RWPE1 (cell line): ENCODE data around the gene GADD45G.

Source experiments
- CTCF ChIA-PET: fragments of 350-600 bp; sonication (Branson Sonifier 250); formaldehyde crosslinking; extraction: SDS; loops from one replicate; lab custom pipeline; 2021; lab: Yijun Ruan, JAX
- POLR2A ChIA-PET: fragments of 400-600 bp; formaldehyde crosslinking; extraction: SDS; loops from one replicate; lab custom pipeline; 2020; ENCODE audit warnings: antibody characterized with exemption; ENCODE audit not compliant: low non-redundant PET; lab: Yijun Ruan, JAX
- DNase-seq: peaks from one replicate; pipeline ENCODE4 v3.0.0; 2012; ENCODE audit warnings: low spot score
- H3K27ac ChIP-seq: fragments of 450-650 bp; 2 replicates; pipeline ENCODE4 v1.5.1; 2017
- TF ChIP-seq, protein P1 (sequence below): fragments of 450-650 bp; conservative IDR thresholded peaks from 2 replicates; pipeline ENCODE4 v1.5.1; 2017; ENCODE audit warnings: low read depth, mild to moderate bottlenecking

Gene GADD45G

DNA sequence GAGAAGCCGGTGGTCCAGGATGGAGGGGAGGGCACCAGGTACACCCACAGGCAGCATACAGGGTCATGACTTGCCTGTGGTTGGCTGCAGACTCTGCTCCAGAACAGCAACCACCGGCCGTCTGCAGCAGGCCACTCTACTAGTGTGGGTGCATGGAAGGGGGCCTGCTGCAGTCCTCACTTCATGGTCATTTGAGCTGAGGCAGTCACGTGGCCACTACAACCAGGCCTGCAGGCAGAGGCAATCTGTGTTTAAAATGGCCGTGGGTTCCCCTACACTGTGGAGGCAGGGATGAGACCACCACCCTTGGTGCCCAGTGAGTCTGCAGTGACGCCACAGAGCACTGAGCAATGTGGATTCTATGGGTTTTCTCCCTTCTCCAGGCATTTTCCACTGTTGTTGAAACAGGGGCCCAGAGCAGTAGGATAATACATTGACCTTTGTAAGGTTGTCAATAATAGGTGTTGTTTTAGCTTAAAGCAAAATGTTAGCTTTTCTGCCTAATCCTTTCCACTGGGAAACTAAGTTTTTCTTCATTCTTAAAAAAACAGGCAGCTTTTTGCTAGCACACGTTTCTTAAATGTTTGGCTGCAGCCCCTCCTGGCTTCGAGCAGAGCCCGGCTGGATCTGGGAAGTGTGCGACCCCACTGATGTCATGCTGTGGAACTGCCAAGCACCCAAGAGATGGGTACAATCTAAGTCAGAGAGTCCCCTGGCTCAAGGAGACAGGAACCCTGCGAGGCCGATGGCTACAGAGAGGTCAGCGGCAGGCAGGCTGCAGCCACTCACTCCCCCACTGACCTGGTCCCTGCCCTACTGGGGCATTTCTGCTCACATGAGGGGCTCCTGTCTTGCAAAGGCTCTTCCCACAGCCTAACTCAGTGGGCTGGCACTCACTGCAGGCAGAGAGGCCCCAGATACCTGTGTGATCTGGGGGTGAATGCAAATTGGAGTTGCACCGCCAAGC lies 21.2 kb downstream of the GADD45G start:
- ChIA-PET CTCF (interaction anchor here (0.7 to 0.8 kb wide), 2 partner anchors 19 to 331 kb away, joined by 3 read pairs; no protein-coding TSS in a partner anchor), POLR2A (no interaction called here)
- no peak overlapping the region for H3K27ac ChIP-seq
- no peak for DNase-seq
- TF ChIP-seq, protein P1, sequence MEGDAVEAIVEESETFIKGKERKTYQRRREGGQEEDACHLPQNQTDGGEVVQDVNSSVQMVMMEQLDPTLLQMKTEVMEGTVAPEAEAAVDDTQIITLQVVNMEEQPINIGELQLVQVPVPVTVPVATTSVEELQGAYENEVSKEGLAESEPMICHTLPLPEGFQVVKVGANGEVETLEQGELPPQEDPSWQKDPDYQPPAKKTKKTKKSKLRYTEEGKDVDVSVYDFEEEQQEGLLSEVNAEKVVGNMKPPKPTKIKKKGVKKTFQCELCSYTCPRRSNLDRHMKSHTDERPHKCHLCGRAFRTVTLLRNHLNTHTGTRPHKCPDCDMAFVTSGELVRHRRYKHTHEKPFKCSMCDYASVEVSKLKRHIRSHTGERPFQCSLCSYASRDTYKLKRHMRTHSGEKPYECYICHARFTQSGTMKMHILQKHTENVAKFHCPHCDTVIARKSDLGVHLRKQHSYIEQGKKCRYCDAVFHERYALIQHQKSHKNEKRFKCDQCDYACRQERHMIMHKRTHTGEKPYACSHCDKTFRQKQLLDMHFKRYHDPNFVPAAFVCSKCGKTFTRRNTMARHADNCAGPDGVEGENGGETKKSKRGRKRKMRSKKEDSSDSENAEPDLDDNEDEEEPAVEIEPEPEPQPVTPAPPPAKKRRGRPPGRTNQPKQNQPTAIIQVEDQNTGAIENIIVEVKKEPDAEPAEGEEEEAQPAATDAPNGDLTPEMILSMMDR = no peak

DNA sequence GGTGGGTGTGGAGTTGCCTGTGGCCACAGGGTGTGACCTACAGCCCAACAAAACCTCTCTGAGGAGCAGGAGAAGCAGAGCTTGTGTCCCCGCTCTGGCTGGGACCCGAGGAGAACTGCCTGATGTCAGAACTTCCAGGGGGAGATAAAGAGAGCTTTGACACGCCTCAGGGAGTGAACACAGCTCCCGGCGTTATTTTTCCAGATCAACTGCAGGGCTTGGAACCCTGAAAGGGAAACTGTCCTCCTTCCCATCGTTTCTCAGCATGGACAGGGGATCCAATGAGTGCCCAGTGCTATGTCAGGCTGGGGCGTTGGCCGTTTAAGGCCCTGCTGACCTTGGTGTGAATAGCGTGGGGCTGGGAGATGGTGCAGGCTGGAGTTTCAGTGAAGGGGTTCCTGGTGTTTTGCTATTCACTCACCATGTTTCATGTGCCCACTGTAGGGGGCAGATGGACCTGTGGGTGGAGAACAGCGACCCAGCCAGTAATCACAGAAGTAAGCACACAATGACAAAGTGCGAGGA lies 22.0 kb downstream of the GADD45G start:
- DNase-seq = no peak
- H3K27ac ChIP-seq = no peak overlapping the region
- TF ChIP-seq, protein P1 = no peak
- CTCF ChIA-PET = interaction anchor here (0.7 to 0.8 kb wide), 2 partner anchors 20 to 330 kb away, joined by 3 read pairs; no protein-coding TSS in a partner anchor
- POLR2A ChIA-PET = no interaction called here

GRCh38 chr9:89628601-89629000 lies 23.8 kb downstream of the GADD45G start:
- TF ChIP-seq, protein P1 = no peak
- CTCF ChIA-PET = interaction anchor here (0.6 kb wide), 2 partner anchors 18 to 360 kb away, joined by 3 read pairs; no protein-coding TSS in a partner anchor
- POLR2A ChIA-PET = no interaction called here
- no peak overlapping the region for H3K27ac ChIP-seq
- no peak for DNase-seq

DNA sequence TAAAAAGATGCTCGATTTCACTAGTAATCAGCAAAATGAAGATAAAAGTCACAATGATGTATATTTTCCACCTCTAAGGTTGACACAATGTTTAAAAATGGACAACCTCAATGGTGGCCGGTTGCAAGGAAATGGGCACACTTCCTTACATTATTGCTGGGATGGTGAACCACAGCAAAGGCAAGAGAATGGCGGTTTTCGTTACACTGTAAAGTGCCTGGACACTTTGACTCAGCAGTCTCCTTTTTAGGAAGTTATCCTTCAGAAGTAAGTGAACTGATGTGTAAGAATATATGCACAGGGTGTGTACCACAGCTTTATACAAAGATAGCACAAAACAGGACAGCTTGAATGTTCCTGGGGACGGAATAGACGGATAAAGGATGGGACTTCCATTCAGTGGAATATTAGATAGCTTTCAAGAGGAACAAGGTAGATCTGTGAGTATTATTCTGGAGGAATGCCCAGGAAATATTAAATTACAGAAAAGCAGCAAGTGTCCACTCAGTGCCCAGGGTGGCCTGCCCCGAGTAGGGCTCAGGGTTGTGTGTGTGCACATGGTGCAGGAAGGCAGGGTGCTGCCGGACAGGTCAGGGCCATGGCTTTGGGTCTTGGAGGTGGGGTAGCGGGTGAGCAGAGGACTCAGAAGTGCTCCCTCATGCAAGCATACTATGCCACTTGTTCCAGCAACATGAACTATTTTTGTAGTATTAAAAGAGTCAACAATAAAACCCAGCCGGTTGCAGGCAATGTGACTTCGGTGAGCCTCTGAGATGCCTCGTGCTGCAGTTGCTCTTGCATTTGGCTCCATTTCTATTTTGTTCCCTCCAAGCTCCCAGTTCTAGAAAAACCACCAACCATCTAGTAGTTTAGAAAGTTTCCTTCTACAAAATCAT lies 24.5 kb downstream of the GADD45G start:
- TF ChIP-seq, protein P1 = no peak
- H3K27ac ChIP-seq = no peak overlapping the region
- no peak for DNase-seq
- CTCF ChIA-PET = interaction anchor here (0.6 kb wide), 1 partner anchor 360 kb away, joined by 3 read pairs; no protein-coding TSS in a partner anchor
- POLR2A ChIA-PET = no interaction called here

DNA sequence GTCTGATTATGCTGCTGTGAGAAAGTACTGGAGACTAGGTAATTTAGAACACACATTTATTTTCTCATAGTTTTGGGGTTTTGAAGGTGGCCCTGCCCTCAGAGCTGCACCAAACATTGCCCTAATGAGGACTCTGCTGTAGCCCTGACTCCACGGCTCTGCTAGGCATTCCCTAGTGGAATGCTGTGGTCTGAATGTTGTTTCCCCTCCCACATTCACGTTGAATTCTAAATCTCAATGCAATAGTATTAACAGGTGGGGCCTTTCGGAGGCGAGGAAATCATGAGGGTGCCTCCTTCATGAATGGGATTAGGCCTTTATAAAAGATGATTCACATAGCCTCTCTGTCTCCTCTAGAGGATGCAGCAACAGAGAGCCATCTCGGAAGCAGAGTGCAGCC lies 25.7 kb downstream of the GADD45G start:
- ChIA-PET POLR2A (no interaction called here), CTCF (no interaction called here)
- DNase-seq = no peak
- TF ChIP-seq, protein P1 = no peak
- H3K27ac ChIP-seq = no peak overlapping the region
